Colon (tissue), 2 donors: ENCODE data around the gene XPNPEP2.

Experiments used
- FAIRE-seq: peaks from 2 replicates; lab custom pipeline; 2012; peaks lifted over from hg19 to GRCh38; lab: Jason Lieb, UNC
- donor health status: control.
- donor health status: control.

The XPNPEP2 gene

GRCh38 chrX:129780441-129781105 lies 41.8 kb downstream of the XPNPEP2 start:
- no peak for FAIRE-seq

DNA sequence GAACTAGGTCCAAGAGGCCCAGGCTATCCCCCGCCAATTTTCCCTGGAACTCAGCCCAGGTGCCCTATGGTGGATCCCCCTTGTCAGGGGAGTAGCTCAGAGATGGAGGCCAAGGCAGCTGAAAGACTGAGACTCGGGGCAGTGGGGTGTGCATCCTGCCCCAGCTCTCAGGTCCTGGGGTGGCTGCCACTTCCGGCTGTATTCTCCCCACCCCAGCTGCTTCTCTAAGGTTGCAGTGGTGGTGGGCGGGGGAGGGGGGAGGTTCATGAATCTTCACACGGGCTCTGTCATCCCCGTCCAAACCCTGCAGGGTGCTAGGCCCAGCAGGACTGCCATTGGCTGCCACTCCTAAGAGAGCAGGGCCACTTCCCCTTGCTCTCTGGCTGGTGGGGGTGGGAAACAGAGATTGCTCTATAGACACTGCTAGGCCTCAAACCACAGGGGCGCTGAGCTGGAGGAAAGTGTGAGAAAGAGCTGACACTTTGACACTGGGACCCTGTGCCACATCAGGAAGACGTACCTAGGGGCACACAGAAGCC lies 42.4 kb downstream of the XPNPEP2 start:
- FAIRE-seq = no peak

DNA sequence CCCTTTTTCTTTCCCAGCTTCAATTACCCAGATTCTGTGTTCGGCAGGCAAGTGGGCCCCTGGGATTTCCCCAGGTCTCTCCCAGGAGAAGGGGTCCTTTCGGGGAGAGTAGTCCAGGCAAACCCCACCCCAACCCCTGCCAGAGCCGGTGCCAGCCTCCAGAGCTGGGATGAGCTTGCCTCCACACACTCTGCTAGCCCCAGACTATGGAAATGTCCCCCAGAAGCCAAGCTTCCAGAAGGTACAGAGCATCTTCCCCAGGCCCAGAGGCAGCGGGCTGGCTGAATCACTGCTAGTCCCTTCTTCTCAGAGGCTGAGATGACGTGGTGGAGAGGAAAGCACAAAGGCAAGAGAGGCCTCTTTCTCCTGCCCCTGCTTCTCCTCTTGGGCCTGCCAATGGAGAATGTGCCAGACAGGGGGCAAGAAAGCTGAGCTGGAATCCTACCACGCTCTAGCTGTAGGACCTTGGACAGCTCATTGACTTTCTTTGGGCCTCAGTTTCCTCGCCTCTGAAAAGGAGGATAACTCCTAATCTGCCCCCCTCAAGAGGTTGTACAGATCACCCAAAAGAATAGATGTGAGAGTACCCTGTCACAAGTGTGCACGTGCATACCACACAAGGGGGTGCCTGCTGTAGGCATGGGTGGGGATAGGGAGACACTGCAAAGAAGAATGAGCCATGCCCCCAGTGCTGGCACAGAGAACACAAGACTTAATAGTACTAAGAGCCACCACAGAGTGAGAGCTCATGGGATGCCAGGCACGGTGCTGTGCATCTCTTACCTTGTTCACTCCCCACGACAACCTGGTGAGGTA lies 43.1 kb downstream of the XPNPEP2 start:
- no peak for FAIRE-seq

DNA sequence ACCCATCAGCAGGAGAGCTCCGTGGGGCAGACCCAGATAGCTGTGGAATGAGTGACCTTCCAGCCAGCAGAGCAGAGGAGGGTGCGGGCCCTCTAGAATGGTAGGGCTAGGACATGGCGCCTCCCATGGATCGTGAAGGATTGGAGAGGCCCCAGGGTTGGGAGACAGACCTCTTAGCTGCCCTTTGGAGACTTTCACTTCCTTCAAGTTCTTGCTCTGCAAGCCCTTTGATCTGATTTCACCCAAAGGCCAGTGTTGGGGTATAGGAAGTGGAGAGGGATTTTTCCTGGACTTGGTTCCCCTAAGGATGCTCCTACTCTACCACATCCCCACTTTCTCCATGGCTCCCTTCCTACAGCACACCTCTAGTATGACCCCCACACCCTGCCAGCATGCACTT lies 43.9 kb downstream of the XPNPEP2 start:
- FAIRE-seq = no peak

DNA sequence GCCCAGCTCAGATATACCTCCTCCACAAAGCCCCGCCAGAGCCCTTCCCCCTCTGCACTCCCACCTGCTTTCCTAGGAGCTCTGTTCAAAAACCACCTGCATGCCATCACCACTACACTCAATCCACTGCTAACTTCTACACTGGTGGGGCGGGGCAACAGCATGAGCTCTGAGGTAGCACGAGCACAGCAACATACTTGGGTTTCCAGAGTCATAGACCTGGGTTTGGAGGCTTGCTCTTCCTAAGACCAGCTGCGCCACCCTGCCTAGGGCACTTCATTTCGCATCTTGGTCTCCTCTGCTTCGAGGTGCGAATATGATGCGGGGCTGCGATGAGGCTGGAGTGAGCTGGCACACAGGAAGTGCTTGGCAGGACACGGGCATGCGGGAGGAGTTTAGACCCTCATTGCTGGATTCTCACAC lies 44.5 kb downstream of the XPNPEP2 start:
- no peak for FAIRE-seq

DNA sequence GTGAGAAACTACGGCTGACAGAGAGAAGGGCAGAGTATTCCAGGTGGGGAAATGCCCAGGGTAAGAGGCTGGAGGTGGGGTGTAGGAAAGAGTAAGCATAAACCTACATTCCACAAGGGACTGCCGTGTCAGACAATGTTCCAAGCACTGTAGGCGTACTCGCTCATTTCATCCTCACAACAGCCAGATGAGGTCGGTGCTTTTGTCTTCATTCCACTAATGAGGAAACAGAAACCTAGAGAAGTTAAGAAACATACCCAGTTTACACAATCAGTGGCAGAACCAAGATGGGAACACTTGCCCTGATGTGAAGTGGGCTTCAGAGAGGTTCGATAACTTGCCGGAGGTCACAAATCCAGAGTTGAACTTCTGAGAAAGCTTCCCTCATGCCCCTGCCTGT lies 45.6 kb downstream of the XPNPEP2 start:
- no peak for FAIRE-seq

DNA sequence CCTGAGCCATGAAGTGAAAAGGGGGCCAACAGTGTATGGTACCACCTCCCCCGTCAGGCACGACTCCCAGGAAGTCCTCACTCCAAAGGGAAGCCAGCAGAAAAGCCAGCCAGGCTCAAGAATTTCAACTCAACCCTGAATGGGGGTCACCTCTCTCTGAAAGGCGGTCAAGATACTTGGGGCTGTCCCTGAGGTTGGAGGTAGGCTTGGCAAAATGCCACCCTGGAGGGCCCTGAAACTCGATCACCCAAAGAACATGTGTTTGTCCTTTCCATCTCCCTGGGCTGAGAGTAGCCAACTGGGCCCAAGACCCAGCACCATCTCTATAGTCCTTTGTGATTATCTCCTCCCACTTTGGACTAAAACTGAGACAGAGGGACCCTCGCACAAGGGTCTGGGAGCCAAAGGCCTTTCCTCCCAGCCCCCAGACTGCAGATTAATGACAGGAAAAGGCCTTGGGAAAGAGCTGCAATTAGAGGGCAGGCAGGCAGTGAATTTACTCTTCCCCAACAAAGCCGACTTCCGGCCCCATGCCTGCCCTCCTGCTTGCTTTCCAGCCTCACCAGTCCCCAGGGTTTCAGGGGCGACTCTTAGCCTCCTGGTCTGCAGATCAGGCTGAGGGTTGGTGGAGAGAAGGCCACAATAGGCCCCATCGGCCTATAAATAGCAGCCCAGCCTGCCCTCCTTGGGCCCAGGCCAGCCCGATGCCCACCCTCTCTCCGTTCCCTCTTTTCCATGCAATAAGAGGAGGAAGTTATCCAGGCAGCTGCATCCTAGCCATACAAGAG lies 46.6 kb downstream of the XPNPEP2 start:
- no peak for FAIRE-seq

DNA sequence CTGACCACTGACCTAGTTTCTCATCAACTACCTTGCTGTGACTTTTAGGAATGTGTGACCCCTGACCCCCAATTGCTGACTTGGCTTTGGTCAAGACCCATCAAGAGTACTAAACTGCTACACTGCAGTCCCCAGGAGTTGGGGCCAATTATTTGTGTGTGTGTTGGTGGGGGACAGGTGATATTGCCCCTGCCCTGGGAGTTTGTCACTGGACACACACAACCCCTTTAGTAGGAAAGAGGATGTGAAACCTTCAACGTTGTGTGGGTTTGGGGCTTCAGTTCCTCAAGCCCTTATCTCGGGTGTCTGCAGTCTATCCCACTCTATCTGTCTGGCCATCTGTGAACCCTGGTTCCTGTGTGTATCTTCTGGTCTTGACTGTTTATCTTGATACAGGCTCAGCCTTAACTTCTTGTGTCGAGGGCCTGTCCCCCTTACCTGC lies 47.5 kb downstream of the XPNPEP2 start:
- no peak for FAIRE-seq

DNA sequence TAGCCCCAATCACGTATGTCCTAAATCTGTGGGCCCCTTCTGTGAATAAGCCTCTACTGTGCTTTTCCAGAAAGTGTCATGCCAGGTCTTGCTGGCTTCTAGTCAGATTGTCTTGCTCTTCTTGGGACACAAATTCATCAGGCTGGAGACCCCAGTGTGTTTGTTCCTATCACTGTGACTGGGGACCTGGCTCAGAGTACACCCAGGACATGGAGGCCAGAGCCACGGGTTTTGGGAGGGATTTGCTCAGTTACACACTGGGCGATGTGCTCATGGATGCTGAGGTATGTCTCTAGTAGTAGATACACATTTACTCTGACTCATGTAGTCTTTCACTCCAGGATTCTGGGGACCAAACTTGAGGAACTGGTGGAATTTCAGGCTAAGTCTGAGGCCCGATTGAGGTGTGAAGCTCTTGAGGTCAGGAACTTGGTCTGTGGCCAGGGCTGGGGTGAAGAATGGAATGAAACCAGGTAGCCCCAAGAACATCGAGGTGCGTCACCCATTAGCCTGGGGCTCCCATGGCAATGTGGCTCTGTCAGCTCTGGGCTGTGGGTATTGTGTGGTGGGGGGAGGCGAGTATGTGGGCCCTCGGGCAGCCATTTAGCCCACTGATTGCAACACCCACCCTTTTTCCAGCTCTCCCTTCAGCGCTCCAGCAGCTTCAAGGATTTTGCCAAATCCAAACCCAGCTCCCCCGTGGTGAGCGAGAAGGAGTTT lies 48.7 kb downstream of the XPNPEP2 start:
- FAIRE-seq = no peak

DNA sequence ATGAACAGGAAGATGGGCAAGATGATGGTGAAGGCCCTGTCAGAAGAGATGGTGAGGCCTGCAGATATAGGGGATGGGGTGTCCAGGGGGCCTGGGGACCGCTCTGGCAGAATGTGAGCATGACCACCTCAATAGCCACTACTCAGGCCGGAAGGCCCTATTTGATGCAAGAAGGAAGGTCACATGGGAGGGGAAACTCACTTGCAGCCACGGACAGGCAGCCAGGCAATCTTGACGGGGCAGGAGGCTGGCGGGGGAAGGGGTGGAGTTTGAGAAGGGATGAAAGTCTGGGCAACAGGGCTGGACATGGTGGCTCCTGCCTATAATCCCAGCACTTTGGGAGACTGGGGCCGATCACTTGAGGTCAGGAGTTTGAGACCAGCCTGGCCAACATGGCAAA lies 49.7 kb downstream of the XPNPEP2 start:
- FAIRE-seq = no peak

- no peak for FAIRE-seq
Measured at GRCh38 chrX:129790146-129790545, 51.4 kb downstream of the XPNPEP2 start.

GRCh38 chrX:129790808-129791207 lies 52.0 kb downstream of the XPNPEP2 start:
- no peak for FAIRE-seq

- no peak for FAIRE-seq
Measured at GRCh38 chrX:129791336-129791735, 52.6 kb downstream of the XPNPEP2 start.

DNA sequence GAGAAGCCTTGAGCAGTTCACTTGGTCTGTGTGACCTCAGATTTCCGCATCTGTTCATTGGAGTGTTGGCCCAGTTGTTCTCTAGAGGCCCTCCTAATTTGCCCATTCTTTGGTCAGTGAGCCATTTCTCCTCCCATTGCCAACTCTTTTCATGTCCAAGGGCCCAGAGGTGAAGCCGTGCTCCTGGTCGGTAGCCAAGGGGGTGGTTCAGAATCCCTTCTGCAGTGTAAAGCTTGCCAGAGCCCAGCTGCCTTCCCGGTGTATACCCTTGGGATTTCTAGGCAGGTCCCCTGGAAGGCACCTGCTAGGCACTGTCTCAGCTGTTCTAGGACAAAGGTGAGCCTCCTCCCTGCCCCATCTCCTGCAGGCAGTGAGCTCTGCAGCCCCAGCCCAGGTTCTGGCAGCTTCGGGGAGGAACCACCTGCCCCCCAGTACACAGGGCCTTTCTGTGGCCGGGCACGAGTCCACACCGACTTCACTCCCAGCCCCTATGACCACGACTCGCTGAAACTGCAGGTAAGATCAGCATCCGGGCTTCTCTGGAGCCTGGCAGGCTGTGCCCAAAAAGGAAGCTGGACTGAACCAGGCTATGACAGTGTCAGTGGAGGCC lies 53.3 kb downstream of the XPNPEP2 start:
- FAIRE-seq = no peak

DNA sequence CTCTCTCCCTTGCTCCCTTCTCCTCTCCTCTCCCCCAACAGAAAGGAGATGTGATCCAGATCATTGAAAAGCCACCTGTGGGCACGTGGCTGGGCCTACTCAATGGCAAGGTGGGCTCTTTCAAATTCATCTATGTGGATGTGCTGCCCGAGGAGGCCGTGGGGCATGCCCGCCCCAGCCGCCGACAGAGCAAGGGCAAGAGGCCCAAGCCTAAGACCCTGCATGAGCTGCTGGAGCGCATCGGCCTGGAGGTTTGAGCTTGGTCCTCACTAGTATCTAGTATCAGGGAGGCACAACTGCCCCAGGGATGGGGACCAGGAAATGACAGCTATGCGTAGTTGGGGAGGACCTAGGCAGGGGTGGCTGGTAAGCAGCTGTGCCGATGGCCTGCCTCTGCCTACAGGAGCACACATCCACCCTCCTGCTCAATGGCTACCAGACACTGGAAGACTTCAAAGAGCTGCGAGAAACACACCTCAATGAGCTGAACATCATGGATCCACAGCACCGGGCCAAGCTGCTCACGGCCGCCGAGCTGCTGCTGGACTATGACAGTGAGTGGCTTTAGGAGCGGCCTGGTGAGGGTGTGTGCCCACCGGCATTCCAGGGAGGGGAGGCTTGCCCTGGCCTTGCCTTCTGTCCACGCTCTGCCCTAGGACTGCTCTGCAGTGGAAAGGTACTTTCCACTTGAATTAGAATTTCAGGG lies 54.0 kb downstream of the XPNPEP2 start:
- FAIRE-seq = no peak

GRCh38 chrX:129793604-129794191 lies 54.9 kb downstream of the XPNPEP2 start:
- FAIRE-seq = no peak

GRCh38 chrX:129795584-129795983 lies 56.8 kb downstream of the XPNPEP2 start:
- FAIRE-seq = no peak

DNA sequence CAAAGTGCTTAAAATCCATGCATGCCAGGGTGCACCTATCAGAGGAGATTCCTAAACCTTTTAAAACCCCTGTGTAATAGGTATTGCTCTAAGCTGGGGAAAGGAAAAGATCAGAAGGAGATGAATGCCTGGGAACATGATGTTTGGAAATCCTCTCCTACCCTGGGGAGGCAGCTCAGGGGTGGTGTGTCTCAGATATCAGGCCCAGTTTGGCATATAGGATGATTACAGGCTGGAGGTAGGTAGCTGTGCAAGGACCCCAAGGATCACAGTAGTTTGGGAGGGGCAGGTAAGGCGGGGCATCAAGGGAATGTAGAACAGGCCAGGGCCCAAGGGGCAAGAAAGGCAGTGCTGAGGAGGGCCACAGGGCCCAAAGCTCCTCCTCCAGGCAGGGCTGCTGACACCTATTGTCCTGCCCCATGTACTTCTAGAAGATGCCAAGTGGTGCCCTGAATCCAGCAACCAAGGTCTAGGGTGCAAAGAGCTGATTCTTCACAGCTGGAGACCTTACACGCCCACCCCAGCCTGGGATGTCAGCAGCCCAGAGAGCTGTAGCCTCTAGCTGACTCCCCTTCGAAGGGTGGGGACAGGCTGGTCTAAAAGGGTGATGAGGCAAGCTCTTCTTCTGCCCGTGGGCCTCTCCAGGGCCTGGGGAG lies 58.6 kb downstream of the XPNPEP2 start:
- no peak for FAIRE-seq

DNA sequence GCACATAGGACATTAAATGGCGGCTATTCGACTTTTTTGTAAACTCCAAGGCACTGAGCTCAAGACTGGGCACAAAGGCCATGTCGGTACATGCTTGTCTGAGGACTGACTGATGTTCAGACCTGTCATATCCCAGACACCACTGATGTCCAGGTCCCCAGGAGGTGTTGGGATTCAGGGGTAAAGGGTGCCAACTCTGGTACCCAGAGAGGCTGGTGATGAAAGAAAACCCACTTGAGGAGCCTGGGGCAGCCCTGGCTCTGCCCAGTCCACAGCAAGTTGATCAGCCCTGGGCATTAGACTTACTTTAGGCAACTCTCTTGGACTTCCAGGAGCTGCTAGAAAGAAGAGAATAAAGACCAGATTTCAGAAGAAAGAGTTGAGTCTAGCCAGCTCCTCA lies 59.7 kb downstream of the XPNPEP2 start:
- FAIRE-seq = no peak

DNA sequence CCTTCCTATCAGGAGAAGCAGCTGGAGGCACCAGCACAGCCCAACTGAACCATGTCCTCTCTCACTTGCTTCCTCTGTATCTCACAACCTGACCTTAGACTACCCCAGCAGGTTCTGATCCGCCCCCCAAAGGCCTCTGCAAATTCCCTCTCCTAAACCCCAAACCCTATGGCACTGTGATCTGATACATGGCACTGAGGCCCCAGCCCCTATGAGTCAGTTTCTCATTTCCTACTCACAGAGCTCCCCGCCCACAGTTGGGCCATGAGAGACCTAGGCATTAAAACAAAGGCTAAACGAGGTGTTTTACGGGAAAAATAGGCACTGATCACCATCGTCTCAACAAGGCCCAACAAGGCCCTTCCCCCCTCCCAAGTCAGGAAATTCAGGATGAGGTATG lies 60.1 kb downstream of the XPNPEP2 start:
- no peak for FAIRE-seq
